HG02884 (cell line): ENCODE results near the gene RIPK1.

Experiments
- ATAC-seq: cut with Tn5 transposase; IDR thresholded peaks from one replicate; pipeline ENCODE4 v1.9.1; 2021; ENCODE audit warnings: mild to moderate bottlenecking, moderate library complexity; ENCODE audit not compliant: unreplicated experiment

The RIPK1 gene

DNA sequence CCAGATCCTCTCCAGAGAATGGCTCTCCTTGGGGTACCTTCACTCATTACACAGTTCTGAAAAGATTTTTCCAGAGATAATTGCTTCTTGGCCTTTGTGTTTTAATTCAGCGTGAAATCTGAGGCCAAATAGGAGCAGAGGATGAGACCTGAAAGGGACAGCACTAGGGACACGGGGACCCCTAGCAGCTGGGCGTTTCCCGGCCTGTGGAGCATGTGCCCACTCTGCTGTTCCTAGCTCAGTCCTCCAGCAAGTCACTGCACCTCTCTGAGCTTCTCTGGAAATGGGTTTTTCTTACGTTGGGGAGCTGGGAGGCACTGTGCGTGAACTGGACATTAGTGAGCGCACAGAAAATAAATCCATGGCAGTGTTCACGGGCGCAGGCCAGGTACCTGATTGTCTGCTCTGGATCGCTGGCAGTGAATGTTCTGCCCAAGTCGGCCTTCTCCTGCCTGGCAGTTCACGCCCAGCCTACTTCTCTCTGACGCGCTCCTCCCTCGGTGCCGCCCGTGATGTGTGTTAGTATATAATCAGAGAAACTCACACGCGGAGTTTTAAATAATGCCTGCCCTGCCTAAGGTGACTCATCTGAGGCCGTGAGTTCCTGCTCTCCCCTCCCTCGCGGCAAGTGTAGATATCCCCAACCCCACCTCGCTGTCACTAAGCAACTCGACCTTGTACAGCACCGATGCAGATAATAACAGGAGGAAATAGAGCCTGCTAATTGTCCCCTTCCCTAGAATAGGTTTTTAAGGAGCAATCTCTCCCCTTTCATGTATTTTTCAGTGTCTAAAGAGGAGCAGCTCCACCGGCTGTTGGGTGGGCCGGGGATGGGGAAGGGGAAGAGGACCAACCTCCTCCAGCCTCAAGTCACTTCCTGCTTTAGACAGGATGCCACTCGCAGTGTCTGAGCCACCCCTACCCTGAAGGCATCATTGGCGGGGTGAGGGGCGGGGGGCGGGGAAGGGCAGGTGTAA lies 91.8 kb downstream of the RIPK1 start:
- no peak for ATAC-seq

DNA sequence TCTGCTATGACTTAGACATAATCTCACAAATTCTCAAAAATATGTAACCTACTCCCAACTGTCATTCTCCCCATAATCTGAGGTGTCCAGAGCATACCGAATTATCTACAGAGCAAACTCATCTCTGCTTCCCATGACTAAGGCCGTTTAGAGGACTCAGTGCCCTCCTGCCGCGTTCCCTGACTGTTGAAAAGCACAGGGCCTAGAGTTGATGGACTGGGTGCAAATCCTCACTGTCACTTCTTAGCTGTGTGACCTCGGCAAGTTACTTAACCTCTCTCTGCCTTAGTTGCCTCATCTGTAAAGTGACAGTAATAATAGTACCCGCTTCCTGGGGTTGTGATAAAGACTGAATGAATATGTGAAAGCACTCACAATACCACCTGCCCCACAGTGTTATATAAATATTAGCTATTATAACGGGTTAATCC lies 93.8 kb downstream of the RIPK1 start:
- no peak for ATAC-seq

- ATAC-seq: peak; percentile 64
These were observed 94.4 kb downstream of the RIPK1 start for GRCh38 chr6:3162565-3163247.

DNA sequence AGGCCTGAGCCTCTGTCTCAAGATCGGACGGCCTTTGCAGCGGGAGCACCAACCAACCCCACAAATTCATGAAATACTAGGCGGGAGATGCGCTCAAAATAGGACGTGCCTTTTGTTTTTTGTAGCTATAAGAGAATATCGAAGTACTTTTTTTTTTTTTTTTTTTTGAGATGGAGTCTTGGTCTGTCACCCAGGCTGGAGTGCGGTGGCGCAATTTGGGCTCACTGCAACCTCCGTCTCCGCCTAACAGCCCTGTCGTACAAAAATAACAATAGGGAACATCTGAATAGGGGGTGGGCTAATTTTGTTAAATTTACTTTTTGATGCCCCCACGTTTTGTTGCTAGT lies 94.9 kb downstream of the RIPK1 start:
- ATAC-seq: no peak

GRCh38 chr6:3164388-3164787 lies 96.1 kb downstream of the RIPK1 start:
- ATAC-seq: no peak
